GM20000 (cell line): ENCODE data around the gene GAS2L3.

Experiments
- DNase-seq: peaks from one replicate; pipeline ENCODE4 v3.0.0; 2012; ENCODE audit warnings: low spot score
- CTCF ChIP-seq: IDR thresholded peaks from 2 replicates; pipeline ENCODE4 v1.5.1; 2012; ENCODE audit warnings: mild to moderate bottlenecking, control low read depth; ENCODE audit errors: extremely low read depth, missing control alignments

Gene GAS2L3

GRCh38 chr12:100574187-100575074, 947 bp downstream of the GAS2L3 start:
- no peak for TF ChIP-seq CTCF
- DNase-seq: no peak

- TF ChIP-seq CTCF: no peak
- no peak for DNase-seq
Measured at GRCh38 chr12:100576331-100577036, 3.0 kb downstream of the GAS2L3 start.

- no peak for DNase-seq
- TF ChIP-seq CTCF: no peak
Measured at GRCh38 chr12:100578923-100579322, 5.4 kb downstream of the GAS2L3 start.

- no peak for TF ChIP-seq CTCF
- DNase-seq: no peak
Measured at GRCh38 chr12:100579844-100580243, 6.4 kb downstream of the GAS2L3 start.

GRCh38 chr12:100584256-100584655, 10.8 kb downstream of the GAS2L3 start:
- no peak for DNase-seq
- TF ChIP-seq CTCF: no peak

GRCh38 chr12:100591979-100592378, 18.5 kb downstream of the GAS2L3 start:
- DNase-seq: no peak
- no peak for TF ChIP-seq CTCF

- no peak for DNase-seq
- no peak for TF ChIP-seq CTCF
Measured at GRCh38 chr12:100593490-100593889, 20.0 kb downstream of the GAS2L3 start.
